SK-N-SH treated with all-trans-retinoic acid at 6 μM for 48 hours (cell line): Measurements from ENCODE around the gene SARDH.

Experiments used
- ARNTL ChIP-seq: fragments of 450-650 bp; formaldehyde crosslinking; IDR thresholded peaks from 2 replicates; pipeline ENCODE4 v1.5.0; 2020; ENCODE audit warnings: low read depth, mild to moderate bottlenecking, moderate library complexity, borderline replicate concordance
- GLIS3 ChIP-seq: fragments of 250-450 bp; sonication (Bioruptor Pico); IDR thresholded peaks from 2 replicates; pipeline ENCODE4 v1.5.0; 2020; ENCODE audit warnings: mild to moderate bottlenecking, moderate library complexity
- ISL1 ChIP-seq: fragments of 250-450 bp; sonication (Bioruptor Pico); IDR thresholded peaks from 2 replicates; pipeline ENCODE4 v2.1.2; 2022; ENCODE audit warnings: mild to moderate bottlenecking, moderate library complexity
- PPARA ChIP-seq: fragments of 250-450 bp; sonication (Bioruptor Pico); IDR thresholded peaks from 2 replicates; pipeline ENCODE4 v1.5.0; 2020; ENCODE audit warnings: mild to moderate bottlenecking, borderline replicate concordance
- TCF4 ChIP-seq: fragments of 250-450 bp; sonication (Bioruptor Pico); IDR thresholded peaks from 2 replicates; pipeline ENCODE4 v1.8.0; 2021; ENCODE audit warnings: mild to moderate bottlenecking, moderate library complexity, borderline replicate concordance
- ZFP3 ChIP-seq: fragments of 250-450 bp; sonication (Bioruptor Pico); IDR thresholded peaks from 2 replicates; pipeline ENCODE4 v1.5.0; 2020; ENCODE audit warnings: mild to moderate bottlenecking, moderate library complexity
- ZFP30 ChIP-seq: fragments of 450-650 bp; formaldehyde crosslinking; IDR thresholded peaks from 2 replicates; pipeline ENCODE4 v1.5.0; 2022; ENCODE audit warnings: mild to moderate bottlenecking, moderate library complexity
- ZNF8 ChIP-seq: fragments of 450-650 bp; formaldehyde crosslinking; IDR thresholded peaks from 2 replicates; pipeline ENCODE4 v1.5.0; 2020; ENCODE audit warnings: mild to moderate bottlenecking, moderate library complexity
- TF ChIP-seq, protein P1 (sequence below): fragments of 250-450 bp; sonication (Bioruptor Pico); IDR thresholded peaks from 2 replicates; pipeline ENCODE4 v1.5.1; 2020; ENCODE audit warnings: low read depth, mild to moderate bottlenecking, moderate library complexity
- TF ChIP-seq, protein P2 (sequence below): fragments of 250-450 bp; sonication (Bioruptor Pico); IDR thresholded peaks from 2 replicates; pipeline ENCODE4 v1.8.0; 2020; ENCODE audit warnings: mild to moderate bottlenecking, moderate library complexity, borderline replicate concordance
- TF ChIP-seq, protein P3 (sequence below): fragments of 250-450 bp; sonication (Bioruptor Pico); IDR thresholded peaks from 2 replicates; pipeline ENCODE4 v1.5.0; 2020; ENCODE audit warnings: mild to moderate bottlenecking, moderate library complexity

- no peak for TF ChIP-seq TCF4
- TF ChIP-seq PPARA (CRISPR knock-in tag): no peak
- TF ChIP-seq, protein P1, sequence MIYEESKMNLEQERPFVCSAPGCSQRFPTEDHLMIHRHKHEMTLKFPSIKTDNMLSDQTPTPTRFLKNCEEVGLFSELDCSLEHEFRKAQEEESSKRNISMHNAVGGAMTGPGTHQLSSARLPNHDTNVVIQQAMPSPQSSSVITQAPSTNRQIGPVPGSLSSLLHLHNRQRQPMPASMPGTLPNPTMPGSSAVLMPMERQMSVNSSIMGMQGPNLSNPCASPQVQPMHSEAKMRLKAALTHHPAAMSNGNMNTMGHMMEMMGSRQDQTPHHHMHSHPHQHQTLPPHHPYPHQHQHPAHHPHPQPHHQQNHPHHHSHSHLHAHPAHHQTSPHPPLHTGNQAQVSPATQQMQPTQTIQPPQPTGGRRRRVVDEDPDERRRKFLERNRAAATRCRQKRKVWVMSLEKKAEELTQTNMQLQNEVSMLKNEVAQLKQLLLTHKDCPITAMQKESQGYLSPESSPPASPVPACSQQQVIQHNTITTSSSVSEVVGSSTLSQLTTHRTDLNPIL (CRISPR knock-in tag): no peak
- no peak for TF ChIP-seq ARNTL (CRISPR knock-in tag)
- no peak for TF ChIP-seq ZNF8 (CRISPR knock-in tag)
- no peak for TF ChIP-seq ISL1 (CRISPR knock-in tag)
- TF ChIP-seq, protein P2, sequence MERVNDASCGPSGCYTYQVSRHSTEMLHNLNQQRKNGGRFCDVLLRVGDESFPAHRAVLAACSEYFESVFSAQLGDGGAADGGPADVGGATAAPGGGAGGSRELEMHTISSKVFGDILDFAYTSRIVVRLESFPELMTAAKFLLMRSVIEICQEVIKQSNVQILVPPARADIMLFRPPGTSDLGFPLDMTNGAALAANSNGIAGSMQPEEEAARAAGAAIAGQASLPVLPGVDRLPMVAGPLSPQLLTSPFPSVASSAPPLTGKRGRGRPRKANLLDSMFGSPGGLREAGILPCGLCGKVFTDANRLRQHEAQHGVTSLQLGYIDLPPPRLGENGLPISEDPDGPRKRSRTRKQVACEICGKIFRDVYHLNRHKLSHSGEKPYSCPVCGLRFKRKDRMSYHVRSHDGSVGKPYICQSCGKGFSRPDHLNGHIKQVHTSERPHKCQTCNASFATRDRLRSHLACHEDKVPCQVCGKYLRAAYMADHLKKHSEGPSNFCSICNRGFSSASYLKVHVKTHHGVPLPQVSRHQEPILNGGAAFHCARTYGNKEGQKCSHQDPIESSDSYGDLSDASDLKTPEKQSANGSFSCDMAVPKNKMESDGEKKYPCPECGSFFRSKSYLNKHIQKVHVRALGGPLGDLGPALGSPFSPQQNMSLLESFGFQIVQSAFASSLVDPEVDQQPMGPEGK: no peak
- TF ChIP-seq ZFP3 (CRISPR knock-in tag): no peak
- TF ChIP-seq, protein P3, sequence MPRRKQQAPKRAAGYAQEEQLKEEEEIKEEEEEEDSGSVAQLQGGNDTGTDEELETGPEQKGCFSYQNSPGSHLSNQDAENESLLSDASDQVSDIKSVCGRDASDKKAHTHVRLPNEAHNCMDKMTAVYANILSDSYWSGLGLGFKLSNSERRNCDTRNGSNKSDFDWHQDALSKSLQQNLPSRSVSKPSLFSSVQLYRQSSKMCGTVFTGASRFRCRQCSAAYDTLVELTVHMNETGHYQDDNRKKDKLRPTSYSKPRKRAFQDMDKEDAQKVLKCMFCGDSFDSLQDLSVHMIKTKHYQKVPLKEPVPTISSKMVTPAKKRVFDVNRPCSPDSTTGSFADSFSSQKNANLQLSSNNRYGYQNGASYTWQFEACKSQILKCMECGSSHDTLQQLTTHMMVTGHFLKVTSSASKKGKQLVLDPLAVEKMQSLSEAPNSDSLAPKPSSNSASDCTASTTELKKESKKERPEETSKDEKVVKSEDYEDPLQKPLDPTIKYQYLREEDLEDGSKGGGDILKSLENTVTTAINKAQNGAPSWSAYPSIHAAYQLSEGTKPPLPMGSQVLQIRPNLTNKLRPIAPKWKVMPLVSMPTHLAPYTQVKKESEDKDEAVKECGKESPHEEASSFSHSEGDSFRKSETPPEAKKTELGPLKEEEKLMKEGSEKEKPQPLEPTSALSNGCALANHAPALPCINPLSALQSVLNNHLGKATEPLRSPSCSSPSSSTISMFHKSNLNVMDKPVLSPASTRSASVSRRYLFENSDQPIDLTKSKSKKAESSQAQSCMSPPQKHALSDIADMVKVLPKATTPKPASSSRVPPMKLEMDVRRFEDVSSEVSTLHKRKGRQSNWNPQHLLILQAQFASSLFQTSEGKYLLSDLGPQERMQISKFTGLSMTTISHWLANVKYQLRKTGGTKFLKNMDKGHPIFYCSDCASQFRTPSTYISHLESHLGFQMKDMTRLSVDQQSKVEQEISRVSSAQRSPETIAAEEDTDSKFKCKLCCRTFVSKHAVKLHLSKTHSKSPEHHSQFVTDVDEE (CRISPR knock-in tag): no peak
- TF ChIP-seq GLIS3 (CRISPR knock-in tag): no peak
- no peak for TF ChIP-seq ZFP30 (CRISPR knock-in tag)
Observed at GRCh38 chr9:133634081-133634691, 104.0 kb downstream of the SARDH start.
